ENCODE results near the gene RCHY1.

GRCh38 chr4:75547647-75548387, 33.6 kb upstream of the RCHY1 start:
- TF ChIP-seq CTCF (IDR thresholded peaks at IDR 0.05): no peak
- no peak for TF ChIP-seq POLR2A (IDR thresholded peaks at IDR 0.05)
